ENCODE results near the gene TMEM59.

DNA sequence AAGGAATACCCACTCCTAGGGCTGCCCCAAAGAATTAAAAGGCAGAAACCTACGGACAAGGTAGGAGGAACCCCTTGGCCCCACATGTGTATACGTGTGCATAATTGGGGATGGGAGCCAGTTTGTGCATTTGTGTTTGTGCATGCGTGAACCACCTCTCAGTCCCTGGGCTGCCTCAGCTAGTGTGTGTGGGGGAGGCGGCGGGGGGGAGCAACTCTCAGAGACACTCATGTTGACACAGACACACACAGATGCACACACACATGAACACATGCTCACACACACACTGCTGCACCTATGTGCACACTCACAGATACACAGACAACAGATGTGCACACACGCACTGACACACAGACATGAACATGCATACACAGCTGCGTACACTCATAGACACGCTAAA is 40.1 kb downstream of the TMEM59 start:
- TF ChIP-seq, protein P1, sequence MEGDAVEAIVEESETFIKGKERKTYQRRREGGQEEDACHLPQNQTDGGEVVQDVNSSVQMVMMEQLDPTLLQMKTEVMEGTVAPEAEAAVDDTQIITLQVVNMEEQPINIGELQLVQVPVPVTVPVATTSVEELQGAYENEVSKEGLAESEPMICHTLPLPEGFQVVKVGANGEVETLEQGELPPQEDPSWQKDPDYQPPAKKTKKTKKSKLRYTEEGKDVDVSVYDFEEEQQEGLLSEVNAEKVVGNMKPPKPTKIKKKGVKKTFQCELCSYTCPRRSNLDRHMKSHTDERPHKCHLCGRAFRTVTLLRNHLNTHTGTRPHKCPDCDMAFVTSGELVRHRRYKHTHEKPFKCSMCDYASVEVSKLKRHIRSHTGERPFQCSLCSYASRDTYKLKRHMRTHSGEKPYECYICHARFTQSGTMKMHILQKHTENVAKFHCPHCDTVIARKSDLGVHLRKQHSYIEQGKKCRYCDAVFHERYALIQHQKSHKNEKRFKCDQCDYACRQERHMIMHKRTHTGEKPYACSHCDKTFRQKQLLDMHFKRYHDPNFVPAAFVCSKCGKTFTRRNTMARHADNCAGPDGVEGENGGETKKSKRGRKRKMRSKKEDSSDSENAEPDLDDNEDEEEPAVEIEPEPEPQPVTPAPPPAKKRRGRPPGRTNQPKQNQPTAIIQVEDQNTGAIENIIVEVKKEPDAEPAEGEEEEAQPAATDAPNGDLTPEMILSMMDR (IDR thresholded peaks at IDR 0.05) = no peak
- no peak for TF ChIP-seq POLR2A (IDR thresholded peaks at IDR 0.05)
